Trophoblast cell (in vitro differentiated cells and primary cell): ENCODE data around the gene TMEM106A.
"Not testable (repeated sequence)": the region's sequence is repeated elsewhere in the genome, so short reads cannot be mapped to it uniquely, and the experiment has no call there.

ENCODE experiments used
- DNase-seq, 2 donors: peaks; one replicate each; pipeline ENCODE4 v3.0.0-alpha.2; 2016
- H2AFZ ChIP-seq: 2 replicates; pipeline ENCODE4 v1.6.1; 2013; ENCODE audit warnings: low read length, moderate library complexity, mild to moderate bottlenecking; ENCODE audit not compliant: insufficient read depth, poor library complexity
- H2AK5ac ChIP-seq: 2 replicates; pipeline ENCODE4 v1.6.1; 2013; ENCODE audit warnings: mild to moderate bottlenecking, low read length
- H2BK120ac ChIP-seq: 2 replicates; pipeline ENCODE4 v1.6.1; 2013; ENCODE audit warnings: low read length, mild to moderate bottlenecking, moderate library complexity; ENCODE audit not compliant: insufficient read depth, poor library complexity
- H2BK12ac ChIP-seq: 2 replicates; pipeline ENCODE4 v1.6.1; 2013; ENCODE audit warnings: mild to moderate bottlenecking, low read length, moderate library complexity
- H2BK5ac ChIP-seq: 2 replicates; pipeline ENCODE4 v1.6.1; 2013; ENCODE audit warnings: low read length, low read depth, moderate library complexity, mild to moderate bottlenecking; ENCODE audit not compliant: poor library complexity
- H3K14ac ChIP-seq: 2 replicates; pipeline ENCODE4 v1.6.1; 2013; ENCODE audit warnings: mild to moderate bottlenecking, low read length
- H3K18ac ChIP-seq: 2 replicates; pipeline ENCODE4 v1.6.1; 2013; ENCODE audit warnings: mild to moderate bottlenecking, low read length
- H3K23ac ChIP-seq: 2 replicates; pipeline ENCODE4 v1.6.1; 2013; ENCODE audit warnings: low read length
- H3K27ac ChIP-seq: 2 replicates; pipeline ENCODE4 v1.5.1; 2013; ENCODE audit warnings: low read depth, mild to moderate bottlenecking, inconsistent platforms, low read length, moderate library complexity
- H3K27me3 ChIP-seq: 2 replicates; pipeline ENCODE4 v1.6.1; 2013; ENCODE audit warnings: inconsistent platforms, mild to moderate bottlenecking, low read length, moderate library complexity; ENCODE audit not compliant: insufficient read depth
- H3K36me3 ChIP-seq, 2 experiments: 1 replicate in 1 of 2; 2 replicates in 1 of 2; pipeline ENCODE4 v1.6.1; 2013; ENCODE audit warnings: low read length in 2 of 2, mild to moderate bottlenecking in 2 of 2, moderate library complexity in 1 of 2; ENCODE audit not compliant: insufficient read depth in 2 of 2, control insufficient read depth in 1 of 2
- H3K4ac ChIP-seq: 2 replicates; pipeline ENCODE4 v1.6.1; 2013; ENCODE audit warnings: low read depth, mild to moderate bottlenecking, low read length, moderate library complexity
- H3K4me1 ChIP-seq, 2 experiments: 1 replicate in 1 of 2; 2 replicates in 1 of 2; pipeline ENCODE4 v1.6.1; 2013; ENCODE audit warnings: low read length in 2 of 2, mild to moderate bottlenecking in 2 of 2, moderate library complexity in 1 of 2; ENCODE audit not compliant: insufficient read depth in 2 of 2, control insufficient read depth in 1 of 2
- H3K4me2 ChIP-seq: 2 replicates; pipeline ENCODE4 v1.6.1; 2013; ENCODE audit warnings: inconsistent platforms, mild to moderate bottlenecking, low read length, moderate library complexity
- H3K4me3 ChIP-seq: 2 replicates; pipeline ENCODE4 v1.5.1; 2013; ENCODE audit warnings: mild to moderate bottlenecking, low read depth, low read length, inconsistent platforms
- H3K79me1 ChIP-seq: one replicate; pipeline ENCODE4 v1.6.1; 2013; ENCODE audit warnings: low read length
- H3K79me2 ChIP-seq: 2 replicates; pipeline ENCODE4 v1.6.1; 2013; ENCODE audit warnings: low read length, mild to moderate bottlenecking; ENCODE audit not compliant: control insufficient read depth, insufficient read depth, poor library complexity
- H3K9ac ChIP-seq: 2 replicates; pipeline ENCODE4 v1.6.1; 2013; ENCODE audit warnings: mild to moderate bottlenecking, low read length
- H3K9me3 ChIP-seq: 2 replicates; pipeline ENCODE4 v1.6.1; 2013; ENCODE audit warnings: low read depth, mild to moderate bottlenecking, control low read depth, inconsistent platforms, low read length; ENCODE audit not compliant: insufficient read depth
- H4K12ac ChIP-seq: 2 replicates; pipeline ENCODE4 v1.6.1; 2013; ENCODE audit warnings: low read depth, mild to moderate bottlenecking, low read length, moderate library complexity
- H4K8ac ChIP-seq: 2 replicates; pipeline ENCODE4 v1.6.1; 2013; ENCODE audit warnings: low read depth, mild to moderate bottlenecking, low read length, moderate library complexity
- H4K91ac ChIP-seq: one replicate; pipeline ENCODE4 v1.6.1; 2013; ENCODE audit warnings: low read depth, mild to moderate bottlenecking, low read length, moderate library complexity
- WGBS: extraction: QIAGEN DNeasy Blood & Tissue Kit; methylation state at CpG from one replicate; pipeline ENCODE4 v1.1.7; 2013; ENCODE audit warnings: missing lambda C conversion rate; ENCODE audit not compliant: insufficient read length, insufficient coverage; ENCODE audit errors: extremely low coverage; 5-methylcytosine and 5-hydroxymethylcytosine counted together

TMEM106A gene

DNA sequence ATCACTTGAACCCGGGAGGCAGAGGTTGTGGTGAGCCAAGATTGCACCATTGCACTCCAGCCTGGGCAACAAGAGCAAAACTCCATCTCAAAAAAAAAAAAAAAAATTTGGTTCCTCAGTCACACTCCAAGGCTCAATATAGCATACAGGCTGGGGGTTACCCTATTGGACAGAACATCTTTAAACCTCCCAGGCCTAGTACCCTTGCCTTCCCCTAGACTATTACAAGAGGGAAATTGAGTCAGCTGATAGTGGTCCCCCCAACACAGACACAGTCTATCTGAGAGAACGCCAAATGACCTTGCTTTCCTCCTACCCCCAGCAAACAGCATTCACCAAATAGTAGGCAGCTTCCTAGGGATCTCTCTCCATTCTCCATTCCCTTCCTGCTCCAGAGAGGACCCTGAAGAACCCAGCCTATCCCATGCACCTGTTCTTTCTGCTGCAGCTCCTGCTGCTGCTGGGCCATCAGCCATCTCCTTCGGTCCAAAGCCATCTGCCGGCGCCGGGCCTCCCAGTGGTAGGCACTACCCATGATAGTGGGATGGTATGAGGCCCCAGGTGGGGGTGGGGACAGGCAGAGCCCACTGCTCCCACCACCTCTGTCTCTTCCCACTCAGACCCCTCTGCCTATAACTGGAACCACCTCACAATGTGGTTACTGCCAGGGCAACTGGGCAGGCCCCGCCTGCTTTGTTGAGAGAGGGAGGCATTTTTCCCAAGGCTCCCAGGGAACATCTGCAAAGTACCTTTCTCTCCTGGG lies 16.5 kb downstream of the TMEM106A start, which contains the start of gene CCDC200:
TSS of gene CCDC200 (minus strand) at position 604 of the 763 bp plus-strand sequence. CDS start at position 535, 69 bp downstream.
- not testable (repeated sequence) for H2AFZ ChIP-seq, H2BK120ac ChIP-seq, H4K12ac ChIP-seq, H3K27me3 ChIP-seq, H2BK12ac ChIP-seq, H3K4ac ChIP-seq, H3K79me1 ChIP-seq, H3K36me3 ChIP-seq, H3K14ac ChIP-seq, H3K18ac ChIP-seq, H3K23ac ChIP-seq, H3K4me1 ChIP-seq, H3K9ac ChIP-seq, H2BK5ac ChIP-seq, H2AK5ac ChIP-seq, DNase-seq, H3K4me2 ChIP-seq, H3K79me2 ChIP-seq, H3K9me3 ChIP-seq, H4K8ac ChIP-seq, H4K91ac ChIP-seq, H3K27ac ChIP-seq, H3K4me3 ChIP-seq
- WGBS, result no CpG with 5 or more reads among the region's 7 CpGs

DNA sequence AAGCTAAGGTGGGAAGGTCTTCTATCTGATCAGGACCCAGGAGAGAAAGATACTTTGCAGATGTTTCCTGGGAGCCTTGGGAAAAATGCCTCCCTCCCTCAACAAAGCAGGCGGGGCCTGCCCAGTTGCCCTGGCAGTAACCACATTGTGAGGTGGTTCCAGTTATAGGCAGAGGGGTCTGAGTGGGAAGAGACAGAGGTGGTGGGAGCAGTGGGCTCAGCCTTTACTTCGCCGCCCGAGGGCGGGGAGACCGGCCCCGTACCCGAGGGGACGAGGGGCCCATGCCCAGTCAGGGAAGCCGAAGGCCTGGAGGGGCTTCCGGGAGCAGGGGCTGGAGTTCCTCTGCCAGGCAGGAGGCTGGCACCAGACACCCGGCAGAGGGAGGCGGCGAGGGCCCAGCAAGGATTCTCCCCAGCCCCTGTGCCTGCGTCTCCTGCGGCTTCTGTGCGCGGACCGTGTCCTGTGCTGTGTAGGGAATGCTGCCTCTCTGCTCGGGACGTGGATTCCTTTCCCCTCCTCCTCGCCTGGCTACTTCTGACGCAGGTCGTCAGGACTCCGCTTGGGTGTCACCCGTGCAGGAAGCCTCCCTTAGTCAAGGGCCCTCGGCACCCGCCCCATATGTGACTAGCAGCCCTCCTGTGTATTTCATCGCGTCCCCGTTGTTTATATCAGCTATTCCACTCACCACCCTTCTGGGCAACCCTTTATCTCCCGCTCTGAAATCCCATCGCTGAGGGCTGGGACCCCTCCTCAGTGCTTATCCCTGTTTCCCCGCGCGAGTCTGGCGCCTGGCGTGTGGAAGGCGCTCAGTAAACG lies 19.7 kb downstream of the TMEM106A start:
- not testable (repeated sequence) for H2AK5ac ChIP-seq, H3K18ac ChIP-seq, H3K79me2 ChIP-seq, H2BK12ac ChIP-seq, H3K36me3 ChIP-seq, H3K79me1 ChIP-seq, H4K91ac ChIP-seq, H2AFZ ChIP-seq, H2BK120ac ChIP-seq, H3K4ac ChIP-seq, H3K4me1 ChIP-seq, H2BK5ac ChIP-seq, H4K12ac ChIP-seq, H3K27ac ChIP-seq, H3K27me3 ChIP-seq, H4K8ac ChIP-seq, H3K4me2 ChIP-seq, H3K9ac ChIP-seq, DNase-seq, H3K9me3 ChIP-seq, H3K4me3 ChIP-seq, H3K14ac ChIP-seq, H3K23ac ChIP-seq
- no CpG with 5 or more reads among the region's 40 CpGs for WGBS

DNA sequence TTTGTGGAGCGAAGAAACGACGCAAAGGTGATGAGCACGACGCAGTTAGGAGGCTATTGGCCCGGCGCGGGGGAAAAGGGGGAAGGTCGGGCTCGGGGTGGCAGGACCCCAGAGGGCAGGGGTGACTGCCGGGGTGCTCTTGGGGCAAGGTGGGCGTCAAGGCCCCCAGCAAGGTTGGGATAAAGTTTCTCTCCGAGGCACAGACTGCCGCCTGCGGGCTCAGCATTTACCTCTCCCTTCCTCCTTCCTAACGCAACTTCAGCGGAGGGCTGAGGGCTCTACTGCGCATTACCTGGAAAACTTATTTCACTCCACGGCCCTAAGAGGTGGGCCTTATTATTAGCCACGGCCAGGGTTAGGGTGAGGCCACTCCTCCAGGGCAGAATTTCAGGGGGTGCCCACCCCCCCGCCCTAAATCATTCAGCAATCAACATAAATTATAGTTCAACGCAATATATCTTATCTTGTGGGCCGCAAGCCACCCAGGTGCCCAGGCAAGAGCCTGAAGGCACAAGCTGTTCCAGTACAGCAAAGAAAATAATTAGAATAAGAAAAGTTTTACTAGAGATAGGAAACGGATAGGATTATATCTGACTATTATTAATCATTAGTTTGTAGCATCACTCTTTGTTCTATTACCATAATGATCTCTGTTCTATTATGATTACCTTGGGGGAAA lies 20.5 kb downstream of the TMEM106A start:
- WGBS, result no CpG with 5 or more reads among the region's 24 CpGs
- not testable (repeated sequence) for H3K4ac ChIP-seq, H3K27me3 ChIP-seq

DNA sequence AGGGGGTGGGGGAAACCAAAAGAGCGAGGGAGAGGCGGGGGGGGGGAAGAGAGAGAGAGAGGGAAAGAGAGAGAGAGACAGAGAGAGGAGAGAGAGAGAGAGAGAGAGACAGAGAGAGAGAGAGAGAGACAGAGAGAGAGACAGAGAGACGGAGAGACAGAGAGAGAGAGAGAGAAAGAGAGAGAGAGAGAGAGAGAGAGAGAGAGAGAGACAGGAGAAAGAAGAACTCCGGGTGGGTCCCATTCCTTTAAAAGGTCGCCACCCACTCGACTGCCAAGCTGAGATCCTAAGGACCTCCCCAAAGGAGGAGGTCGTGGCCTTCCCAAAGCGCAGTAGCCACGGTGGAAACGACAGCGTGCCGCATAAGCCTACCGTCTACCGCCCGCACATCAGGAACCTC lies 21.6 kb downstream of the TMEM106A start:
- not testable (repeated sequence) for H3K36me3 ChIP-seq, H3K79me1 ChIP-seq, H2BK5ac ChIP-seq, H3K4me2 ChIP-seq, H3K27ac ChIP-seq, H3K4me3 ChIP-seq, H3K9ac ChIP-seq, H3K27me3 ChIP-seq, H3K9me3 ChIP-seq, H3K14ac ChIP-seq, H2AFZ ChIP-seq, H3K4me1 ChIP-seq, H4K12ac ChIP-seq, DNase-seq, H3K4ac ChIP-seq, H4K8ac ChIP-seq, H2BK12ac ChIP-seq, H2BK120ac ChIP-seq, H4K91ac ChIP-seq, H3K18ac ChIP-seq, H3K23ac ChIP-seq, H3K79me2 ChIP-seq, H2AK5ac ChIP-seq
- no CpG with 5 or more reads among the region's 15 CpGs for WGBS

More for the DNA sequence above, 20.5 kb downstream of the TMEM106A start:
- H3K36me3 ChIP-seq, H3K27ac ChIP-seq, H2AK5ac ChIP-seq, H2AFZ ChIP-seq, H3K4me2 ChIP-seq, H2BK120ac ChIP-seq, H3K79me1 ChIP-seq, H3K4me3 ChIP-seq, H3K14ac ChIP-seq, H3K9ac ChIP-seq, H4K91ac ChIP-seq, H2BK5ac ChIP-seq, H3K79me2 ChIP-seq, H3K23ac ChIP-seq, DNase-seq, H4K8ac ChIP-seq, H3K18ac ChIP-seq, H2BK12ac ChIP-seq, H3K9me3 ChIP-seq, H3K4me1 ChIP-seq: not testable (repeated sequence)
- H4K12ac ChIP-seq, result peak overlapping the region; percentile 91
